GM12878 (cell line): ENCODE measurements around the gene OR1D2. TPM values are rescaled to one million over a fixed set of nuclear protein-coding genes. Genes with fewer than 3 reads are reported as not detected.

Experiments
- ATAC-seq: fragments of 200-7000 bp; cut with Tn5 transposase; 3 replicates; pipeline ENCODE4 v1.9.1; 2020; ENCODE audit warnings: mild to moderate bottlenecking, moderate library complexity
- BruUV-seq: library from RNA; stranded (reverse); fragments of 400-500 nt; replicated peaks from 2 replicates; lab custom pipeline; 2021; lab: Mats Ljungman, UMichigan
- CTCF ChIA-PET: fragments of 300-600 bp; sonication (Branson Sonifier 250); formaldehyde crosslinking; extraction: SDS; loops from one replicate; lab custom pipeline; 2021; ENCODE audit warnings: inconsistent platforms; lab: Yijun Ruan, JAX
- POLR2A ChIA-PET: fragments of 350-600 bp; formaldehyde crosslinking; extraction: SDS; loops from one replicate; lab custom pipeline; 2021; ENCODE audit warnings: inconsistent platforms; lab: Charles Lee
- RAD21 ChIA-PET: fragments of 300-600 bp; sonication (Branson Sonifier 250); formaldehyde crosslinking; loops from one replicate; lab custom pipeline; 2023; ENCODE audit warnings: antibody characterized with exemption; ENCODE audit not compliant: unreplicated experiment; lab: Charles Lee
- SMC1A ChIA-PET: fragments of 300-600 bp; sonication (Branson Sonifier 250); formaldehyde crosslinking; loops from one replicate; lab custom pipeline; 2023; ENCODE audit not compliant: unreplicated experiment, uncharacterized antibody; lab: Charles Lee
- DNase-seq: peaks from one replicate; pipeline ENCODE4 v3.0.0-alpha.2; 2011; ENCODE audit warnings: low read depth, low spot score
- FAIRE-seq: peaks from 3 replicates; lab custom pipeline; 2011; peaks lifted over from hg19 to GRCh38; lab: Jason Lieb, UNC
- H2AFZ ChIP-seq: 2 replicates; pipeline ENCODE4 v1.6.0; 2011; ENCODE audit warnings: low read depth, low read length, control low read depth; ENCODE audit not compliant: control insufficient read depth
- H3K27ac ChIP-seq: 2 replicates; pipeline ENCODE4 v1.5.1; 2011; ENCODE audit warnings: control low read depth; ENCODE audit not compliant: control insufficient read depth, insufficient read depth
- H3K27me3 ChIP-seq, 2 experiments: replicated peaks in 1 of 2; 2 replicates each; pipeline versions ENCODE4 v1.6.0 to v1.6.1; 2011; ENCODE audit warnings: low read length in 1 of 2; ENCODE audit not compliant: control insufficient read depth in 2 of 2, insufficient read depth in 2 of 2
- H3K36me3 ChIP-seq, 2 experiments: 2 replicates each; pipeline ENCODE4 v1.5.1; 2011; ENCODE audit warnings: low read length in 1 of 2; ENCODE audit not compliant: control insufficient read depth in 2 of 2, insufficient read depth in 2 of 2
- H3K4me1 ChIP-seq: 2 replicates; pipeline ENCODE4 v1.6.1; 2011; ENCODE audit warnings: mild to moderate bottlenecking, low read length, moderate library complexity, mixed read lengths; ENCODE audit not compliant: control insufficient read depth, insufficient read depth
- H3K4me2 ChIP-seq: 2 replicates; pipeline ENCODE4 v1.6.0; 2011; ENCODE audit warnings: control low read depth; ENCODE audit not compliant: control insufficient read depth, insufficient read depth
- H3K4me3 ChIP-seq: fragments of 200-600 bp; sonication (generic); 2 replicates; pipeline ENCODE4 v1.5.1; 2016
- H3K79me2 ChIP-seq: 2 replicates; pipeline ENCODE4 v1.6.0; 2011; ENCODE audit warnings: low read length; ENCODE audit not compliant: control insufficient read depth, insufficient read depth
- H3K9ac ChIP-seq: 2 replicates; pipeline ENCODE4 v1.8.0; 2011; ENCODE audit warnings: low read length, control low read depth, mixed read lengths; ENCODE audit not compliant: control insufficient read depth, insufficient read depth
- H3K9me3 ChIP-seq: replicated peaks from 3 replicates; pipeline ENCODE4 v1.5.1; 2011; ENCODE audit warnings: mild to moderate bottlenecking, low read length; ENCODE audit not compliant: control insufficient read depth, insufficient read depth
- H4K20me1 ChIP-seq: 2 replicates; pipeline ENCODE4 v1.6.0; 2011; ENCODE audit not compliant: control insufficient read depth, insufficient read depth
- BCLAF1 ChIP-seq: fragments of 450-650 bp; IDR thresholded peaks from 2 replicates; pipeline ENCODE4 v1.6.1; 2017; ENCODE audit warnings: antibody characterized with exemption, mild to moderate bottlenecking, moderate library complexity
- CHD1 ChIP-seq: IDR thresholded peaks from 2 replicates; pipeline ENCODE4 v1.6.1; 2012; ENCODE audit warnings: low read depth, low read length, improper control_type of control experiment
- CHD2 ChIP-seq: IDR thresholded peaks from 2 replicates; pipeline ENCODE4 v1.6.1; 2011; ENCODE audit warnings: low read depth, low read length, improper control_type of control experiment, borderline replicate concordance
- EP300 ChIP-seq, 2 experiments: fragments of 150-350 bp in 1 of 2; IDR thresholded peaks; 2 replicates each; pipeline ENCODE4 v1.6.1; 2011 to 2012; ENCODE audit warnings: low read depth in 2 of 2, low read length in 2 of 2, borderline replicate concordance in 1 of 2, improper control_type of control experiment in 1 of 2, inconsistent platforms in 1 of 2; ENCODE audit not compliant: control insufficient read depth in 1 of 2
- HDAC6 ChIP-seq: fragments of 200-600 bp; sonication (generic); IDR thresholded peaks from one replicate; pipeline ENCODE4 v1.8.0; 2017; ENCODE audit warnings: antibody characterized with exemption; ENCODE audit not compliant: unreplicated experiment
- NR2F1 ChIP-seq: fragments of 450-650 bp; conservative IDR thresholded peaks from 2 replicates; pipeline ENCODE4 v1.6.1; 2017; ENCODE audit warnings: mild to moderate bottlenecking
- PAX8 ChIP-seq: fragments of 450-650 bp; IDR thresholded peaks from 2 replicates; pipeline ENCODE4 v1.6.1; 2017; ENCODE audit warnings: mild to moderate bottlenecking, moderate library complexity
- POLR2AphosphoS5 ChIP-seq: IDR thresholded peaks from 2 replicates; pipeline ENCODE4 v1.6.1; 2011; ENCODE audit warnings: mild to moderate bottlenecking, low read length, inconsistent platforms
- PRDM15 ChIP-seq: fragments of 450-650 bp; formaldehyde crosslinking; IDR thresholded peaks from 2 replicates; pipeline ENCODE4 v1.4.0; 2020; ENCODE audit warnings: mild to moderate bottlenecking, moderate library complexity
- RAD21 ChIP-seq: IDR thresholded peaks from 2 replicates; pipeline ENCODE4 v1.6.1; 2011; ENCODE audit warnings: mild to moderate bottlenecking, low read depth, low read length, moderate library complexity; ENCODE audit not compliant: insufficient read depth
- RFX5 ChIP-seq: IDR thresholded peaks from 2 replicates; pipeline ENCODE4 v1.6.1; 2011; ENCODE audit warnings: low read depth, low read length, improper control_type of control experiment
- SMC3 ChIP-seq: IDR thresholded peaks from 2 replicates; pipeline ENCODE4 v1.6.1; 2011; ENCODE audit warnings: low read length, improper control_type of control experiment, borderline replicate concordance
- SP1 ChIP-seq: IDR thresholded peaks from one replicate; pipeline ENCODE4 v1.6.1; 2011; ENCODE audit warnings: low read depth, low read length
- TAF1 ChIP-seq: IDR thresholded peaks from 2 replicates; pipeline ENCODE4 v1.6.1; 2011; ENCODE audit warnings: mild to moderate bottlenecking, low read depth, low read length, borderline replicate concordance
- TCF3 ChIP-seq: IDR thresholded peaks from 2 replicates; pipeline ENCODE4 v1.6.1; 2012; ENCODE audit warnings: low read depth, mild to moderate bottlenecking, low read length, borderline replicate concordance; ENCODE audit not compliant: insufficient read depth
- YY1 ChIP-seq: IDR thresholded peaks from 2 replicates; pipeline ENCODE4 v1.6.1; 2011; ENCODE audit warnings: low read depth, mild to moderate bottlenecking, low read length
- WGBS: methylation state at CpG from one replicate; pipeline ENCODE4 v1.1.6; 2016; ENCODE audit warnings: low lambda C conversion rate; ENCODE audit not compliant: insufficient replicate concordance, insufficient coverage; ENCODE audit errors: missing lambda C conversion rate; 5-methylcytosine and 5-hydroxymethylcytosine counted together
- in situ Hi-C: fragments of 300-500 bp; cut with MboI; formaldehyde crosslinking; loops from 9 replicates; pipeline ENCODE4 v1.14.3; 2018; ENCODE audit warnings: mixed read lengths
- intact Hi-C: fragments of 100-400 bp; cut with micrococcal nuclease; formaldehyde crosslinking; loops from one replicate; pipeline ENCODE4 v1.14.2; 2022; ENCODE audit not compliant: unreplicated experiment
- polyA plus RNA-seq, 11 experiments: library from polyadenylated mRNA; depleted of rRNA in 4 of 11; unstranded in 6 of 11; stranded (reverse) in 5 of 11; fragments of >200 nt; fragmentation: Nextera tagmentation in 4 of 11; fragmentation: Illumina TruSeq in 1 of 11; extraction: Ambion mirVana in 4 of 11; extraction: Trizol in 1 of 11; gene quantifications; 1 replicate in 1 of 11; 2 replicates in 10 of 11; pipeline versions ENCODE4 v1.2.1 to v1.2.3, GENCODE V29; 2011 to 2016; ENCODE audit warnings: inconsistent platforms in 2 of 11, missing spikeins in 2 of 11, low read depth in 1 of 11
- total RNA-seq, 4 experiments: library from RNA; depleted of rRNA in 3 of 4; stranded (reverse); fragments of >200 nt in 3 of 4; fragmentation: Illumina TruSeq in 1 of 4; extraction: Trizol in 1 of 4; gene quantifications; 2 replicates each; pipeline versions ENCODE4 v1.2.1 to v1.2.3, GENCODE V29; 2013 to 2021

Gene OR1D2
- total and polyA plus RNA-seq, 10 of the 15 experiments (the other 5 are each of a cell fraction or from before 2014, with no cell fraction given) = not detected

- FAIRE-seq = no peak
- peak overlapping the region; percentile 88; the same call in 1 of the 2 replicates for H3K4me2 ChIP-seq
- TF ChIP-seq HDAC6 = no peak
- no peak for TF ChIP-seq PRDM15 (CRISPR knock-in tag)
- no peak for TF ChIP-seq TAF1
- TF ChIP-seq BCLAF1 = no peak
- TF ChIP-seq CHD2 = no peak
- TF ChIP-seq PAX8 = no peak
- TF ChIP-seq EP300 (IDR thresholded peaks at IDR 0.05; ENCODE audit: borderline replicate concordance in 1 of 2, control insufficient read depth in 1 of 2, low read depth in 2 of 2, low read length in 2 of 2) = no peak
- TF ChIP-seq RFX5 = no peak
- no peak for TF ChIP-seq CHD1
- TF ChIP-seq YY1 = no peak
- TF ChIP-seq SP1 = no peak
- no peak for TF ChIP-seq SMC3
- TF ChIP-seq TCF3 = no peak
- TF ChIP-seq NR2F1 = no peak
- no peak for TF ChIP-seq RAD21
- no peak for TF ChIP-seq POLR2AphosphoS5
These were observed 54.4 kb downstream of the OR1D2 start for GRCh38 chr17:3049705-3050295.

More at GRCh38 chr17:3049705-3050295, 54.4 kb downstream of the OR1D2 start:
- no peak overlapping the region for H3K9ac ChIP-seq
- ATAC-seq (no peak), DNase-seq (no peak)
- no peaks in the 10 kb centered on the region for H3K27me3 ChIP-seq
- no peaks in the 10 kb centered on the region for H3K79me2 ChIP-seq
- in situ Hi-C loops = no loop called here
- H3K9me3 ChIP-seq = no peaks in the 10 kb centered on the region
- ChIA-PET RAD21 (no interaction called here), CTCF (interaction anchor here (1.0 kb wide), 1 partner anchor 10 kb away, joined by 3 read pairs; no protein-coding TSS in a partner anchor), POLR2A (no interaction called here), SMC1A (no interaction called here)
- H3K27ac ChIP-seq = no peak overlapping the region
- H3K36me3 ChIP-seq = no peaks in the 10 kb centered on the region
- BruUV-seq = no TSS peak
- H3K4me1 ChIP-seq = no peaks in the 10 kb centered on the region
- no peaks in the 10 kb centered on the region for H4K20me1 ChIP-seq
- no peak overlapping the region for H2AFZ ChIP-seq
- WGBS = 84% methylated on average over 8 of the region's 8 CpGs
- intact Hi-C loops = loop anchor here (10.0 kb wide), 2 partner anchors 595 to 685 kb away; no protein-coding TSS in a partner anchor
- no peak overlapping the region for H3K4me3 ChIP-seq
